ENCODE results near the gene UBP1. TPM values are rescaled to one million over a fixed set of nuclear protein-coding genes. Genes with fewer than 3 reads are reported as not detected.

Gene UBP1
- total RNA-seq, 4 donors from 2014 or later: 35.0 to 59.5 (median 46.4) TPM

DNA sequence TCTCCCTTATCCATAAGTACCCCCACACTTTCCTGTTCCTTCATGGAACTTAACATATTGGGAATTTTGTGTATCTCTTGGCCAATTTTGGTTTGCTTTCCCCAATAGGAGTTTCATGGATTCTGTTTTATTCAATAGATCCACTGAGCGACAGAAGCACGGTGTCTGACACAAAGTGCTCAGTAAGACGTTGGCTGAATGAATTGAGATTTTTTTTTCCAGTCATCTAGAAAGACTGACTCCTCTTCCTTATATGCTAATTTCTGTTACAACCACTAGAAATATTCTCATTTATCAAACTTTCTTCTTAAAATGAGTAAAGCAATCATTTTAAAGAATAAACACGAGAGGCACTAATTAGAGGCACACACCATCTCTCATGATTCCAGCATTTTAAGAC lies 48.1 kb downstream of the UBP1 start:
- H3K4me1 ChIP-seq: no peaks in the 10 kb centered on the region
- H3K27ac ChIP-seq: no peak overlapping the region
- no peak for DNase-seq
- TF ChIP-seq, protein P1, sequence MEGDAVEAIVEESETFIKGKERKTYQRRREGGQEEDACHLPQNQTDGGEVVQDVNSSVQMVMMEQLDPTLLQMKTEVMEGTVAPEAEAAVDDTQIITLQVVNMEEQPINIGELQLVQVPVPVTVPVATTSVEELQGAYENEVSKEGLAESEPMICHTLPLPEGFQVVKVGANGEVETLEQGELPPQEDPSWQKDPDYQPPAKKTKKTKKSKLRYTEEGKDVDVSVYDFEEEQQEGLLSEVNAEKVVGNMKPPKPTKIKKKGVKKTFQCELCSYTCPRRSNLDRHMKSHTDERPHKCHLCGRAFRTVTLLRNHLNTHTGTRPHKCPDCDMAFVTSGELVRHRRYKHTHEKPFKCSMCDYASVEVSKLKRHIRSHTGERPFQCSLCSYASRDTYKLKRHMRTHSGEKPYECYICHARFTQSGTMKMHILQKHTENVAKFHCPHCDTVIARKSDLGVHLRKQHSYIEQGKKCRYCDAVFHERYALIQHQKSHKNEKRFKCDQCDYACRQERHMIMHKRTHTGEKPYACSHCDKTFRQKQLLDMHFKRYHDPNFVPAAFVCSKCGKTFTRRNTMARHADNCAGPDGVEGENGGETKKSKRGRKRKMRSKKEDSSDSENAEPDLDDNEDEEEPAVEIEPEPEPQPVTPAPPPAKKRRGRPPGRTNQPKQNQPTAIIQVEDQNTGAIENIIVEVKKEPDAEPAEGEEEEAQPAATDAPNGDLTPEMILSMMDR (IDR thresholded peaks at IDR 0.05): no peak
- TF ChIP-seq POLR2A (IDR thresholded peaks at IDR 0.05): no peak
- WGBS, 2 donors: 76 to 94% methylated on average over 4 of the region's 4 CpGs
- no peaks in the 10 kb centered on the region for H3K27me3 ChIP-seq
- no peaks in the 10 kb centered on the region for H3K9me3 ChIP-seq
- H3K36me3 ChIP-seq: peaks cover 7 to 100% (median 24%) of the 10 kb centered on the region in 3 donors
- intact Hi-C loops (cut with DNase I): no loop called here
- no peak overlapping the region for H3K4me3 ChIP-seq

DNA sequence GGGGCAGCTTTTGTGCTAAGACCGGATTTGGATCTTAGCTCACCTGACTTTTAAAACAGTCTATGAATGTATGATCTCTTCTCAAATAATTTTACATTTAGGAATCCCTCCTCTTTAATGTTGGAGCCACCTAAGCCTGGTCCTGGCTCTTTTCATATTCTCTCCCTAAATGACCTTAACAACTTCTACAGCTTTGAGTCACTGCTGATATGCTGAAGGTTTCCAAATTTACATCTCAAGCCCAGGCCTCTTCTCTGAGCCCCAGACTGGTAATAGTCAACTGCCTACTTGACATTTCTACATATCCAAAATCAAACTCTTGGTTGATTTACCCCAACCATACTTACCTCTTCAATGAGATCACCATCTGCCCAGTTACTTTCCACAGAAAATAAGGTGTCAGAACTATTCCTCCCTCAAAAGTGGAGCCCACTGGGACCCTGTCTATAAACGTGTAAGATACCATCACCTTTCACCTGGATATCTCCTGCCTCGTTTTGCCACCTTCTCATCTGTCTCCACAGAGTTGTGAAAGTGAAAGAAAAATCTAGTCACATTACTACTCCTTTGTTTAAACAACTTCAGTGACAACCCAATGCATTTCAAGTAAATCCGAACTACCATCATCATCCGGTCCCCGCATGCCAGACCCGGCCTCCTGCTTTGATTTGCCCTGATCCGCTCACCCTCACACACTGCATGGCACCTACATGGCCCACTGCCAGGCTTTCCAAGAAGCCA lies 48.8 kb downstream of the UBP1 start:
- no peak for TF ChIP-seq POLR2A (IDR thresholded peaks at IDR 0.05)
- TF ChIP-seq, protein P1 (IDR thresholded peaks at IDR 0.05): no peak
- no peak overlapping the region for H3K27ac ChIP-seq
- 84 to 87% methylated on average over 8 of the region's 8 CpGs for WGBS, 2 donors
- intact Hi-C loops (cut with DNase I): no loop called here
- peaks cover 7 to 100% (median 20%) of the 10 kb centered on the region in 3 donors for H3K36me3 ChIP-seq
- no peaks in the 10 kb centered on the region for H3K27me3 ChIP-seq
- DNase-seq: no peak
- no peaks in the 10 kb centered on the region for H3K4me1 ChIP-seq
- no peaks in the 10 kb centered on the region for H3K9me3 ChIP-seq
- no peak overlapping the region for H3K4me3 ChIP-seq

DNA sequence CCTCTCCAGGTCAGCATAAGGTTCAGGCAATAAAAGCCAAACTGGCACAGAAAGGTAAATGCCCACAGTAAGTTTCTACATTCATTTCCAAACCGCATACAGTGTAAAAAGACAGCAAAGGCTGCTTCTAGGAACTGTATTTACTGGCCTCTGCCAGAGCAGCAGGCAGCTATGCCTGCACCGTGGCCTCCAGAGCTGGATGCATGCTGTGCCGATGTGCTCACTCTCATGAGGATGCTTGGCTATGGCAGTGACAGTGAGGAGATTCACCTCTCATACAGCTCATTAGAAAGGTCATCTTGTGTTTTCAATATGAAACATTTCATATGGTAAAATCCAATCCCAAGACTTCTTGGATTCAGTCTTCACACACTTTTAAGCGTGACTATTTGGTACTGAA lies 50.3 kb downstream of the UBP1 start:
- Histone ChIP-seq H3K27ac (no peak overlapping the region), H3K27me3 (no peaks in the 10 kb centered on the region), H3K4me1 (no peaks in the 10 kb centered on the region), H3K9me3 (no peaks in the 10 kb centered on the region), H3K4me3 (no peak overlapping the region), H3K36me3 (peaks cover 7 to 100% (median 13%) of the 10 kb centered on the region in 3 donors)
- DNase-seq: no peak
- intact Hi-C loops (cut with DNase I): no loop called here
- no peak for TF ChIP-seq POLR2A (IDR thresholded peaks at IDR 0.05)
- TF ChIP-seq, protein P1 (IDR thresholded peaks at IDR 0.05): no peak
- WGBS, 2 donors: 83 to 98% methylated on average over 3 to 4 of the region's 4 CpGs

DNA sequence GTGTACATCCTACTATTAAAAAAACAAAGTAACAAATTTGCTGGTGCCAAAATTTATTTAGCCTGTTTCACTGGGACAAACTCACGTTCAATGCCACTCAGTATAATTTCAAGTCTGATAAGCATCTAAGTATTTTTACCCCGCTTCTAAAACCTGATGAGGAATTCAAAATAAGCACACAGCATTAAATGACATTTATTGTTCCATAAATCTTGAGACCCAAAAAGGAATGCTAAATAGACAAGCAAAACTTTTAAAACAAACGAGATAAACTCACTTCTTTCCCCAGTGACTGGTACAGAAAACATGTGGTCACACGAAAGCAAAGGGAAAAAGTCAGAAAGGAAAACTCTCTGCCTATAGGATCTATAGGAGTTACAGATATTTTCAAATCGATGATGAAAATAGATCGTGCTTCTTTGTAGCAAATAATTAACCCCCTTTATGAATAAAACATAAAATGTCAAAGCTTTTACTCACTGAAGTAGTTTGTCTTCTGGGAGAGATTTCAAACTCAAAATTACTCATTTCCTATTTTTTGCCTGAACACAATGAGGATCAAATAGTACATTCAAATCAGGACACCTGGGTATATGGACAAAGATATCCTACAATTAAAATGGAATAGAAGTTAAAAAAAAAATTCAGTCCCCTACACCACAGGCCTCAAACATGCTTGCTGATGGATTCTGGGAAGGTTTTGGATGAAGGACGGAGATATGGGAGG lies 51.7 kb downstream of the UBP1 start:
- intact Hi-C loops (cut with DNase I): no loop called here

More for the DNA sequence above, 51.7 kb downstream of the UBP1 start:
- no peak overlapping the region for H3K27ac ChIP-seq
- H3K9me3 ChIP-seq: no peaks in the 10 kb centered on the region
- no peaks in the 10 kb centered on the region for H3K4me1 ChIP-seq
- peaks cover 7 to 100% (median 13%) of the 10 kb centered on the region in 3 donors for H3K36me3 ChIP-seq
- 75 to 80% methylated on average over 7 of the region's 7 CpGs for WGBS, 2 donors
- H3K27me3 ChIP-seq: no peaks in the 10 kb centered on the region
- no peak overlapping the region for H3K4me3 ChIP-seq
- TF ChIP-seq, protein P1 (IDR thresholded peaks at IDR 0.05): no peak
- TF ChIP-seq POLR2A (IDR thresholded peaks at IDR 0.05): no peak
- DNase-seq: no peak
